ENCODE measurements around the gene SFXN5. TPM values are rescaled to one million over a fixed set of nuclear protein-coding genes. Genes with fewer than 3 reads are reported as not detected.

The SFXN5 gene
- total and polyA plus RNA-seq, 2 donors (not counting 3 experiments of a cell fraction or from before 2014, with no cell fraction given) = 18.7 to 28.6 TPM

- no peak for FAIRE-seq
- ChIA-PET POLR2A (no interaction called here), CTCF (interaction anchor here (1.2 kb wide), 1 partner anchor 27 kb away, joined by 4 read pairs; no protein-coding TSS in a partner anchor)
- dilution Hi-C loops (cut with MboI; ENCODE audit: extremely low pct_ligation_motif_present, low sequenced_read_pairs) = no loop called here
- Histone ChIP-seq H3K4me2 (ENCODE audit: insufficient read depth, low read length) (peak overlapping the region; percentile 18), H3K9me1 (replicated peaks; ENCODE audit: control insufficient read depth, extremely low read depth, insufficient read depth, low read length) (no peaks in the 10 kb centered on the region), H3K4me3 (replicated peaks in 1 of 3; ENCODE audit: insufficient read depth in 1 of 3, low read depth in 1 of 3, low read length in 3 of 3) (no peak overlapping the region), H3K27me3 (ENCODE audit: control insufficient read depth in 2 of 2, insufficient read depth in 2 of 2, low read length in 2 of 2) (peaks cover 86 to 98% of the 10 kb centered on the region in 2 experiments), H3K36me3 (ENCODE audit: control insufficient read depth in 2 of 2, extremely low read depth in 1 of 2, insufficient read depth in 2 of 2, low read length in 2 of 2) (no peaks in the 10 kb centered on the region), H3K9ac (replicated peaks; ENCODE audit: extremely low read depth, insufficient read depth, low read length) (no peak overlapping the region), H3K9me3 (replicated peaks; ENCODE audit: control insufficient read depth, insufficient read depth, low read length) (peaks cover 4% of the 10 kb centered on the region), H3K4me1 (ENCODE audit: control insufficient read depth, extremely low read depth, insufficient read depth, low read length) (peaks cover 11% of the 10 kb centered on the region), H3K27ac (ENCODE audit: insufficient read depth, low read depth, low read length) (no peak overlapping the region), H2AFZ (ENCODE audit: low read depth, low read length) (no peak overlapping the region), H3K79me2 (ENCODE audit: control insufficient read depth, insufficient read depth, low read length) (no peaks in the 10 kb centered on the region), H4K20me1 (replicated peaks; ENCODE audit: control insufficient read depth, extremely low read depth, insufficient read depth, low read length) (no peaks in the 10 kb centered on the region)
- no TSS peak for BruUV-seq (replicated peaks)
- DNase-seq (ENCODE audit: low read depth, low spot score) = no peak
- intact Hi-C loops (cut with micrococcal nuclease) = loop anchor here (2.0 kb wide), 1 partner anchor 33 kb away; the partner anchor contains the start of gene SPR
- peak; percentile 99 for TF ChIP-seq EZH2 (IDR thresholded peaks at IDR 0.05; ENCODE audit: borderline replicate concordance, low read depth, low read length, severe bottlenecking)
- no peak for TF ChIP-seq GATA2 (IDR thresholded peaks at IDR 0.05; ENCODE audit: insufficient read depth, insufficient read length, low read depth, low read length)
Measured at GRCh38 chr2:72919414-72920317, 151.8 kb downstream of the SFXN5 start.

DNA sequence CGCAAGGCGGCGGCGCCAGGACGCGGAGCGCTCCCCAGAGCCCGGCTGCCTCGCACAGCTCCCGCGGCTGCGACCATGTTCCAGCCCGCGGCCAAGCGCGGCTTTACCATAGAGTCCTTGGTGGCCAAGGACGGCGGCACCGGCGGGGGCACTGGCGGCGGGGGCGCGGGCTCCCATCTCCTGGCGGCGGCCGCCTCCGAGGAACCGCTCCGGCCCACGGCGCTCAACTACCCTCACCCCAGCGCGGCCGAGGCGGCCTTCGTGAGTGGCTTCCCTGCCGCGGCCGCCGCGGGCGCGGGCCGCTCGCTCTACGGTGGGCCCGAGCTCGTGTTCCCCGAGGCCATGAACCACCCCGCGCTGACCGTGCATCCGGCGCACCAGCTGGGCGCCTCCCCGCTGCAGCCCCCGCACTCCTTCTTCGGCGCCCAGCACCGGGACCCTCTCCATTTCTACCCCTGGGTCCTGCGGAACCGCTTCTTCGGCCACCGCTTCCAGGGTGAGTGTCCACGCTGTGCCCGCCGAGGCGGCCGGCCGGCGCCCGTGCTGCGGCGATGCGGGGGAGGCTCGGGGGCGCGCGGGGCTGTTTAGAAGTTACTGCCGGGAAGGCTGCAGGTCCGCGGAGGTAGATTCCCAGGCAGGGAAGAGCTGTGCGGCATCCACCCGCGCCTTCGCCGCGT, 153.5 kb downstream of the SFXN5 start:
- no peak for FAIRE-seq
- CTCF ChIA-PET = interaction anchor here (1.0 to 2.1 kb wide), 7 partner anchors 8 to 294 kb away, joined by 3 to 8 read pairs (median 4); partner anchors contain the start of gene SPR
- H3K9ac ChIP-seq (replicated peaks; ENCODE audit: extremely low read depth, insufficient read depth, low read length) = no peak overlapping the region
- H3K27ac ChIP-seq (ENCODE audit: insufficient read depth, low read depth, low read length) = no peak overlapping the region
- H3K4me1 ChIP-seq (ENCODE audit: control insufficient read depth, extremely low read depth, insufficient read depth, low read length) = peaks cover 11% of the 10 kb centered on the region
- H3K4me3 ChIP-seq (replicated peaks in 1 of 3; ENCODE audit: insufficient read depth in 1 of 3, low read depth in 1 of 3, low read length in 3 of 3) = no peak overlapping the region
- no TSS peak for BruUV-seq (replicated peaks)
- POLR2A ChIA-PET = no interaction called here
- dilution Hi-C loops (cut with MboI; ENCODE audit: extremely low pct_ligation_motif_present, low sequenced_read_pairs) = no loop called here
- TF ChIP-seq GATA2 (IDR thresholded peaks at IDR 0.05; ENCODE audit: insufficient read depth, insufficient read length, low read depth, low read length) (no peak), POLR2A (IDR thresholded peaks at IDR 0.05; ENCODE audit: low read depth, low read length) (no peak), EZH2 (IDR thresholded peaks at IDR 0.05; ENCODE audit: borderline replicate concordance, low read depth, low read length, severe bottlenecking) (peak; percentile 100)
- no peaks in the 10 kb centered on the region for H3K9me1 ChIP-seq (replicated peaks; ENCODE audit: control insufficient read depth, extremely low read depth, insufficient read depth, low read length)
- H3K27me3 ChIP-seq (ENCODE audit: control insufficient read depth in 2 of 2, insufficient read depth in 2 of 2, low read length in 2 of 2) = peaks cover 87 to 98% of the 10 kb centered on the region in 2 experiments
- no peaks in the 10 kb centered on the region for H4K20me1 ChIP-seq (replicated peaks; ENCODE audit: control insufficient read depth, extremely low read depth, insufficient read depth, low read length)
- no peaks in the 10 kb centered on the region for H3K36me3 ChIP-seq (ENCODE audit: control insufficient read depth in 2 of 2, extremely low read depth in 1 of 2, insufficient read depth in 2 of 2, low read length in 2 of 2)
- no peak overlapping the region for H2AFZ ChIP-seq (ENCODE audit: low read depth, low read length)
- H3K4me2 ChIP-seq (ENCODE audit: insufficient read depth, low read length) = no peak overlapping the region
- peaks cover 2% of the 10 kb centered on the region for H3K9me3 ChIP-seq (replicated peaks; ENCODE audit: control insufficient read depth, insufficient read depth, low read length)
- H3K79me2 ChIP-seq (ENCODE audit: control insufficient read depth, insufficient read depth, low read length) = no peaks in the 10 kb centered on the region
- DNase-seq (ENCODE audit: low read depth, low spot score) = no peak
- intact Hi-C loops (cut with micrococcal nuclease) = loop anchor here (2.0 kb wide), 1 partner anchor 31 kb away; the partner anchor contains the start of gene SPR
